DOHH2 (cell line): ENCODE results near the gene DENND1A.

Source experiments
- H3F3A ChIP-seq: fragments of 200-600 bp; sonication (generic), shearing (Covaris generic); 2 replicates; pipeline ENCODE4 v1.6.0; 2016; ENCODE audit warnings: antibody characterized with exemption, mild to moderate bottlenecking; ENCODE audit not compliant: control insufficient read depth, insufficient read depth
- H3K27ac ChIP-seq: fragments of 200-600 bp; sonication (generic); 2 replicates; pipeline ENCODE4 v1.5.1; 2014; ENCODE audit warnings: low read depth, mild to moderate bottlenecking, low read length, moderate library complexity
- H3K27me3 ChIP-seq: fragments of 200-600 bp; sonication (generic); 2 replicates; pipeline ENCODE4 v1.6.1; 2014; ENCODE audit warnings: mild to moderate bottlenecking, low read length, mixed read lengths; ENCODE audit not compliant: control insufficient read depth
- H3K36me3 ChIP-seq: fragments of 200-600 bp; sonication (generic); 2 replicates; pipeline ENCODE4 v1.6.1; 2014; ENCODE audit warnings: mild to moderate bottlenecking, low read length, moderate library complexity, mixed read lengths; ENCODE audit not compliant: control insufficient read depth
- H3K4me1 ChIP-seq: fragments of 200-600 bp; sonication (generic); 2 replicates; pipeline ENCODE4 v1.6.1; 2014; ENCODE audit warnings: mild to moderate bottlenecking, low read length, mixed read lengths; ENCODE audit not compliant: control insufficient read depth
- H3K4me2 ChIP-seq: fragments of 200-600 bp; sonication (generic); 2 replicates; pipeline ENCODE4 v1.6.0; 2014; ENCODE audit warnings: mild to moderate bottlenecking, low read length, moderate library complexity
- H3K4me3 ChIP-seq: fragments of 200-600 bp; sonication (generic); 2 replicates; pipeline ENCODE4 v1.5.1; 2014; ENCODE audit warnings: mild to moderate bottlenecking, low read length, mixed read lengths
- H3K79me2 ChIP-seq: fragments of 200-600 bp; sonication (generic); 2 replicates; pipeline ENCODE4 v1.6.1; 2014; ENCODE audit warnings: mild to moderate bottlenecking, low read length, mixed read lengths; ENCODE audit not compliant: control insufficient read depth
- H3K9me2 ChIP-seq: fragments of 200-600 bp; sonication (generic); replicated peaks from 2 replicates; pipeline ENCODE4 v1.6.1; 2014; ENCODE audit warnings: mild to moderate bottlenecking, low read length, mixed read lengths; ENCODE audit not compliant: control insufficient read depth
- H3K9me3 ChIP-seq: fragments of 200-600 bp; sonication (generic); 2 replicates; pipeline ENCODE4 v1.6.1; 2014; ENCODE audit warnings: antibody characterized with exemption, low read length, mixed read lengths; ENCODE audit not compliant: control insufficient read depth, insufficient read depth
- H4K20me1 ChIP-seq: fragments of 200-600 bp; sonication (generic); 2 replicates; pipeline ENCODE4 v1.6.0; 2014; ENCODE audit warnings: low read depth, mild to moderate bottlenecking, antibody characterized with exemption, low read length, moderate library complexity; ENCODE audit not compliant: control insufficient read depth, insufficient read depth
- EZH2phosphoT487 ChIP-seq: fragments of 200-600 bp; sonication (generic); IDR thresholded peaks from 2 replicates; pipeline ENCODE4 v1.6.1; 2017; ENCODE audit warnings: borderline replicate concordance, mild to moderate bottlenecking, antibody characterized with exemption, low read length, moderate library complexity, mixed read lengths
- TF ChIP-seq, protein P1 (sequence below): fragments of 200-600 bp; sonication (generic); IDR thresholded peaks from one replicate; pipeline ENCODE4 v1.5.1; 2014; ENCODE audit warnings: antibody characterized with exemption, mild to moderate bottlenecking, low read depth, low read length; ENCODE audit not compliant: poor library complexity, severe bottlenecking

The DENND1A gene

GRCh38 chr9:123445116-123445515 is 484.8 kb downstream of the DENND1A start:
- TF ChIP-seq, protein P1, sequence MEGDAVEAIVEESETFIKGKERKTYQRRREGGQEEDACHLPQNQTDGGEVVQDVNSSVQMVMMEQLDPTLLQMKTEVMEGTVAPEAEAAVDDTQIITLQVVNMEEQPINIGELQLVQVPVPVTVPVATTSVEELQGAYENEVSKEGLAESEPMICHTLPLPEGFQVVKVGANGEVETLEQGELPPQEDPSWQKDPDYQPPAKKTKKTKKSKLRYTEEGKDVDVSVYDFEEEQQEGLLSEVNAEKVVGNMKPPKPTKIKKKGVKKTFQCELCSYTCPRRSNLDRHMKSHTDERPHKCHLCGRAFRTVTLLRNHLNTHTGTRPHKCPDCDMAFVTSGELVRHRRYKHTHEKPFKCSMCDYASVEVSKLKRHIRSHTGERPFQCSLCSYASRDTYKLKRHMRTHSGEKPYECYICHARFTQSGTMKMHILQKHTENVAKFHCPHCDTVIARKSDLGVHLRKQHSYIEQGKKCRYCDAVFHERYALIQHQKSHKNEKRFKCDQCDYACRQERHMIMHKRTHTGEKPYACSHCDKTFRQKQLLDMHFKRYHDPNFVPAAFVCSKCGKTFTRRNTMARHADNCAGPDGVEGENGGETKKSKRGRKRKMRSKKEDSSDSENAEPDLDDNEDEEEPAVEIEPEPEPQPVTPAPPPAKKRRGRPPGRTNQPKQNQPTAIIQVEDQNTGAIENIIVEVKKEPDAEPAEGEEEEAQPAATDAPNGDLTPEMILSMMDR: no peak
- H3K36me3 ChIP-seq: no peaks in the 10 kb centered on the region
- 0 out of 2 replicates have a peak, but pooled peaks cover 2% of the 10 kb centered on the region for H3F3A ChIP-seq
- H3K27me3 ChIP-seq: no peaks in the 10 kb centered on the region
- no peaks in the 10 kb centered on the region for H3K9me3 ChIP-seq
- H3K79me2 ChIP-seq: no peaks in the 10 kb centered on the region
- H3K4me3 ChIP-seq: no peak overlapping the region
- no peaks in the 10 kb centered on the region for H4K20me1 ChIP-seq
- no peak overlapping the region for H3K4me2 ChIP-seq
- no peak overlapping the region for H3K27ac ChIP-seq
- peaks cover 2% of the 10 kb centered on the region; the same call in 1 of the 2 replicates for H3K4me1 ChIP-seq
- no peaks in the 10 kb centered on the region for H3K9me2 ChIP-seq

GRCh38 chr9:123441769-123442168 is 488.2 kb downstream of the DENND1A start:
- Histone ChIP-seq H3K9me2 (no peaks in the 10 kb centered on the region), H3K4me1 (peaks cover 25% of the 10 kb centered on the region), H3K36me3 (no peaks in the 10 kb centered on the region), H3K79me2 (no peaks in the 10 kb centered on the region), H3K27me3 (no peaks in the 10 kb centered on the region), H3F3A (0 out of 2 replicates have a peak, but pooled peaks cover 2% of the 10 kb centered on the region), H3K4me2 (no peak overlapping the region), H3K9me3 (no peaks in the 10 kb centered on the region), H4K20me1 (no peaks in the 10 kb centered on the region), H3K4me3 (no peak overlapping the region), H3K27ac (no peak overlapping the region)
- TF ChIP-seq EZH2phosphoT487: no peak
- TF ChIP-seq, protein P1: no peak

DNA sequence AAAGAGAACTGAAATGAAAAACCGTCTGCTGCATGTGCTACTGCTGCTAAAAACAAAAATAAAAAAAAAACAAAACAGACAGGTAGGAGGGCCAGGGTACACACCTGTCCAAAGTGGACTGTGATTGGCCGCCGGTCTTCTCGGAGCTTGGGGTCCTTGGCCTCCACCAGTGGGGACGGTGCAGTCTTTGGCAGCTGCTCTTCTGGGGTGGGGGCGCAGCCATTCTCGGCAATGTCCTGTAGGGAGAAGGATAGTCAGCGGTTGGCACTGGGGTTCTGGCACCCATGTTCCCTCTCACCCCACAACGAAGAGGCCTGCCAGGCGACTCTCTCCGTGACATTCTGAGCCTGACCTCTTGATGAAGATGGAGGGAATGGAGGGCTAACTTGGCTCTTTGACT is 489.7 kb downstream of the DENND1A start:
- no peaks in the 10 kb centered on the region for H3K9me2 ChIP-seq
- no peak overlapping the region for H3K4me3 ChIP-seq
- TF ChIP-seq, protein P1: no peak
- no peak for TF ChIP-seq EZH2phosphoT487
- no peak overlapping the region for H3K27ac ChIP-seq
- no peaks in the 10 kb centered on the region for H3K27me3 ChIP-seq
- H3K79me2 ChIP-seq: no peaks in the 10 kb centered on the region
- H4K20me1 ChIP-seq: no peaks in the 10 kb centered on the region
- 0 out of 2 replicates have a peak, but pooled peaks cover 2% of the 10 kb centered on the region for H3F3A ChIP-seq
- H3K9me3 ChIP-seq: no peaks in the 10 kb centered on the region
- H3K4me1 ChIP-seq: peaks cover 25% of the 10 kb centered on the region
- no peaks in the 10 kb centered on the region for H3K36me3 ChIP-seq
- no peak overlapping the region for H3K4me2 ChIP-seq
